Mesothelial cell of epicardium (in vitro differentiated cells): ENCODE data around the gene PAOX. TPM values are rescaled to one million over a fixed set of nuclear protein-coding genes. Genes with fewer than 3 reads are reported as not detected.
"Not testable (repeated sequence)": the region's sequence is repeated elsewhere in the genome, so short reads cannot be mapped to it uniquely, and the experiment has no call there.

ENCODE experiments used
- DNase-seq, 2 experiments: peaks; one replicate each; pipeline ENCODE4 v3.0.0; 2021; ENCODE audit warnings: low spot score in 2 of 2; ENCODE audit not compliant: unreplicated experiment in 2 of 2
- H3K27ac Mint-ChIP-seq: 2 replicates; pipeline ENCODE4 v1.8.0; 2021; ENCODE audit warnings: mixed read lengths
- H3K27me3 Mint-ChIP-seq: 2 replicates; pipeline ENCODE4 v1.8.0; 2021; ENCODE audit warnings: low read depth, mixed read lengths
- H3K36me3 Mint-ChIP-seq: 2 replicates; pipeline ENCODE4 v1.8.0; 2021; ENCODE audit warnings: mixed read lengths
- H3K4me1 Mint-ChIP-seq: 2 replicates; pipeline ENCODE4 v1.8.0; 2021; ENCODE audit warnings: mixed read lengths
- H3K4me3 Mint-ChIP-seq: 2 replicates; pipeline ENCODE4 v1.8.0; 2021; ENCODE audit warnings: mild to moderate bottlenecking, moderate library complexity, mixed read lengths
- H3K9me3 Mint-ChIP-seq: 2 replicates; pipeline ENCODE4 v1.8.0; 2021; ENCODE audit warnings: mixed read lengths
- total RNA-seq: library from RNA; stranded (reverse); gene quantifications from 3 replicates; pipeline ENCODE4 v1.2.1, GENCODE V29; 2021
- TF ChIP-seq, protein P1 (sequence below): fragments of 200-600 bp; sonication (generic); IDR thresholded peaks from one replicate; pipeline ENCODE4 v1.5.0; 2021; ENCODE audit warnings: antibody characterized with exemption; ENCODE audit not compliant: unreplicated experiment

Gene PAOX
- total RNA-seq, 1 donor from 2014 or later = 7.5 TPM

DNA sequence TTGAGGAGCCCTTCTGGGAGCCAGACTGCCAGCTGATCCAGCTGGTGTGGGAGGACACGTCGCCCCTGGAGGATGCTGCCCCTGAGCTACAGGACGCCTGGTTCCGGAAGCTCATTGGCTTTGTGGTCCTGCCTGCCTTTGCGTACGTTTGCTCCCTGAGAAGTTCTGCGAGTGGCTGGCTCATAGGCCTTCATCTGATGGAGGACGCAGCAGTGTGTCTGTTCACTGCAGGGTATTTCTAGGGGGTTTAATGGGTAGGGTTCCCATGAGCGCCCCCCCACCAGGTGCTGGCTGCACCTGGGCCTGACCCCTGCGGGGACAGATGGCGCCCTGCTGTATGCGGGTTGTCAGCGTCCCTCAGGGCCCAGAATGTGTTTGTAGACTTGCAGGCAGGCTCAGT is 5.0 kb downstream of the PAOX start:
- Mint-ChIP-seq H3K36me3 (peaks cover 18% of the 10 kb centered on the region), H3K27me3 (no peaks in the 10 kb centered on the region), H3K4me3 (no peak overlapping the region), H3K4me1 (no peaks in the 10 kb centered on the region), H3K9me3 (no peaks in the 10 kb centered on the region), H3K27ac (no peak overlapping the region)
- DNase-seq = no peak
- TF ChIP-seq, protein P1, sequence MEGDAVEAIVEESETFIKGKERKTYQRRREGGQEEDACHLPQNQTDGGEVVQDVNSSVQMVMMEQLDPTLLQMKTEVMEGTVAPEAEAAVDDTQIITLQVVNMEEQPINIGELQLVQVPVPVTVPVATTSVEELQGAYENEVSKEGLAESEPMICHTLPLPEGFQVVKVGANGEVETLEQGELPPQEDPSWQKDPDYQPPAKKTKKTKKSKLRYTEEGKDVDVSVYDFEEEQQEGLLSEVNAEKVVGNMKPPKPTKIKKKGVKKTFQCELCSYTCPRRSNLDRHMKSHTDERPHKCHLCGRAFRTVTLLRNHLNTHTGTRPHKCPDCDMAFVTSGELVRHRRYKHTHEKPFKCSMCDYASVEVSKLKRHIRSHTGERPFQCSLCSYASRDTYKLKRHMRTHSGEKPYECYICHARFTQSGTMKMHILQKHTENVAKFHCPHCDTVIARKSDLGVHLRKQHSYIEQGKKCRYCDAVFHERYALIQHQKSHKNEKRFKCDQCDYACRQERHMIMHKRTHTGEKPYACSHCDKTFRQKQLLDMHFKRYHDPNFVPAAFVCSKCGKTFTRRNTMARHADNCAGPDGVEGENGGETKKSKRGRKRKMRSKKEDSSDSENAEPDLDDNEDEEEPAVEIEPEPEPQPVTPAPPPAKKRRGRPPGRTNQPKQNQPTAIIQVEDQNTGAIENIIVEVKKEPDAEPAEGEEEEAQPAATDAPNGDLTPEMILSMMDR = no peak

DNA sequence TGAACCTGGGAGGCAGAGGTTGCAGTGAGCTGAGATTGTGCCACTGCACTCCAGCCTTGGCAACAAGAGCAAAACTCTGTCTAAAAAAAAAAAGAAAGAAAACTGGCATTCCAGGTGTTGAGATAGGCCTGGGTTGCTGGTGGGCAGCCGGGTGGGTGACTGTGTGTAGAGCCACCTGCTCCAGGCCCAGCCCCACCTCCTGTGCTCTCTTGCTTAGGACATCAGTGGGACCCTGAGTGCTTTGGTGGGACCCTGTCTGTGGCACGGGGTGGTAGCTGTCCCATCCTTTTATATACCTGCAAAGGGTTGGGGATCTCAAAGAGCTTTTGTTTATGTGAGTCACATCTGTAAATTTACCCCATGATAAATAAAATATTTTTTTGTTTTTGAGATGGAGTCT is 6.2 kb downstream of the PAOX start:
- TF ChIP-seq, protein P1 = no peak
- DNase-seq = no peak
- H3K4me3 Mint-ChIP-seq = no peak overlapping the region
- no peaks in the 10 kb centered on the region for H3K9me3 Mint-ChIP-seq
- no peak overlapping the region for H3K27ac Mint-ChIP-seq
- H3K27me3 Mint-ChIP-seq = no peaks in the 10 kb centered on the region
- peaks cover 20% of the 10 kb centered on the region for H3K36me3 Mint-ChIP-seq
- no peaks in the 10 kb centered on the region for H3K4me1 Mint-ChIP-seq

DNA sequence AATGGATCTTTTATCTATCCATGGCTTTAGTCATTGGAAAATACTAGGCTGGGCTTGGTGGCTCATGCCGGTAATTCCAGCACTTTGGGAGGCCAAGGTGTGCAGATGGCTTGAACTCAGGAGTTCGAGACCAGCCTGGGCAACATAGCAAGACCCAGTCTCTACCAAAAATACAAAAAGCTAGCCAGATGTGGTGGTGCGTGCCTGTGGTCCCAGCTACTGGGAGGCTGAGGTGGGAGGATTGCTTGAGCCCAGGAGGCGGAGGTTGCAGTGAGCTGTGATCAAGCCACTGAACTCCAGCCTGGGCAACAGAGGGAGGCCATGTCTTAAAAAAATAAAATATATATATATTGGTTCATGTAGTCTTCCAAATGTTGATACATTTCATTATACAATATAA is 7.9 kb downstream of the PAOX start:
- peaks cover 18% of the 10 kb centered on the region for H3K36me3 Mint-ChIP-seq
- not testable (repeated sequence) for H3K9me3 Mint-ChIP-seq, H3K27me3 Mint-ChIP-seq, H3K27ac Mint-ChIP-seq, H3K4me1 Mint-ChIP-seq, DNase-seq, H3K4me3 Mint-ChIP-seq

DNA sequence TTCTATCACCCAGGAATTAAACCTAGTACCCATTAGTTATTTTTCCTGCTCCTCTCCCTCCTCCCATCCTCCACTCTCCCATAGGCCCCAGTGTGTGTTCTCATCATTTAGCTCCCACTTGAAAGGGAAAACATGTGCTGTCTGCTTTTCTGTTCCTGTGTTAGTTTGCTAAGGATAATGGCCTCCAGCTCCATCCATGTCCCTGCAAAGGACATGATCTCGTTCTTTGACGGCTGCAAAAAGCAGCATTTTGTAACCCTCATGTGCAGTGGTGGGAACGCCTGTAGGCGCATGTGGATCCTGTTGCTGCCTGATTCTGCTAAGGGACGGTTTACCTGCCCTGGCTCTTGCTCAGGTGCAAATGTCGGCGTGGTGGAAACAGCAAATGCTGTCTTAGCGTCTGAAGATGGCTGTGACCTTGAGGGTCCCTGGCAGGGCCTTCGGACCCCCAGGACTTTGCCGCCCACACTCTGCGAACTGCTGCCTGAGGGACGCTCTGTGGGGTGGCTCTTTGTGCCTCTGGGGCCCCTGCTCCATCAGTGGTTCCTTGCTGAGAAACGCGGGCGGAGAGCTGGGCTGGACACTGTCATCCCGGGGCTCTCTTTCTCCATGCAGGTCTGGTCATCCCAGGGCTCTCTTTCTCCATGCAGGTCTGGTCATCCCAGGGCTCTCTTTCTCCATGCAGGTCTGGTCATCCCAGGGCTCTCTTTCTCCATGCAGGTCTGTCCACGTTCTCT is 9.3 kb downstream of the PAOX start:
- Mint-ChIP-seq H3K4me1 (no peaks in the 10 kb centered on the region), H3K36me3 (peaks cover 15% of the 10 kb centered on the region), H3K27ac (no peak overlapping the region), H3K4me3 (no peak overlapping the region), H3K27me3 (no peaks in the 10 kb centered on the region), H3K9me3 (no peaks in the 10 kb centered on the region)
- DNase-seq = peak in 1 of 2 experiments; percentile 22
- TF ChIP-seq, protein P1 = no peak

DNA sequence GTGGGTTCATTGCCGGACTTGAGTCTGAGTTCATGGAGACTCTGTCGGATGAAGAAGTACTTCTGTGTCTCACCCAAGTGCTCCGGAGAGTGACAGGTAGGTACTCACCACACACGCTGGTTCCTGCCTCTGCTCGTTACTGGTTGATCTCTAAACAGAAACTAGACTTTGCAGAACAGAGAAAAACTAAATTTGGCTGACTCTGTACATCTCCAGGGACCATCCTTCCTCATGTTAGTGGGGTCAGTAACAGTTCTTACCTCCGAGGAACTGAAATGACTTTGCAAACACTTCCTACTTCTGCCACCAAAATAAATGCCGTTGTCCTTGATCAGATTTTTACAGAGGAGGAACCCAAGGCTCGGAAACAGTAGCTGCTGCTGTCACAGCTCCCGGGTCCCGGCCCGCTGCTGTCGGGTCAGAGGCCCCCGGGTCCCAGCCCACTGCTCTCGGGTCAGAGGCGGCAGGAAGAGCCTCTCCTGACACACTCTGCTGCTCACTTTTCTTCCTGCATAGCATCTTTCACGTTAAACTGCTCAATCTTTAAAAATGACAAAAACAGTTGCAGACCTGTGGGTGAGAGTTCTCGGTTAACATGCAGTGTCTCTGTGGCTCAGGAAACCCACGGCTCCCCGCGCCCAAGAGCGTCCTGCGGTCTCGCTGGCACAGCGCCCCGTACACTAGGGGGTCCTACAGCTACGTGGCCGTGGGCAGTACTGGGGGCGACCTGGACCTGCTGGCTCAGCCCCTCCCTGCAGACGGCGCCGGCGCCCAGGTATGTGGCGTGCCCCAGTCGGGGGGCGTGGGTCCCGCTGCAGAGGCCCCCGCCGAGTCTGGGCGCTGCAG is 10.1 kb downstream of the PAOX start:
- no peak overlapping the region for H3K27ac Mint-ChIP-seq
- no peak overlapping the region for H3K4me3 Mint-ChIP-seq
- H3K4me1 Mint-ChIP-seq = peaks cover 2% of the 10 kb centered on the region
- no peaks in the 10 kb centered on the region for H3K27me3 Mint-ChIP-seq
- peaks cover 14% of the 10 kb centered on the region for H3K36me3 Mint-ChIP-seq
- peak in 1 of 2 experiments; percentile 29 for DNase-seq
- no peaks in the 10 kb centered on the region for H3K9me3 Mint-ChIP-seq
- TF ChIP-seq, protein P1 = no peak
